ENCODE results near the gene CYP27C1.

The CYP27C1 gene

GRCh38 chr2:127208313-127208712 lies 11.8 kb downstream of the CYP27C1 start:
- peak; percentile 33 for DNase-seq (ENCODE audit: low read depth)
- H3K4me3 ChIP-seq (ENCODE audit: low read length): no peak overlapping the region
- TF ChIP-seq CTCF (conservative IDR thresholded peaks at IDR 0.05; ENCODE audit: low read length): no peak

DNA sequence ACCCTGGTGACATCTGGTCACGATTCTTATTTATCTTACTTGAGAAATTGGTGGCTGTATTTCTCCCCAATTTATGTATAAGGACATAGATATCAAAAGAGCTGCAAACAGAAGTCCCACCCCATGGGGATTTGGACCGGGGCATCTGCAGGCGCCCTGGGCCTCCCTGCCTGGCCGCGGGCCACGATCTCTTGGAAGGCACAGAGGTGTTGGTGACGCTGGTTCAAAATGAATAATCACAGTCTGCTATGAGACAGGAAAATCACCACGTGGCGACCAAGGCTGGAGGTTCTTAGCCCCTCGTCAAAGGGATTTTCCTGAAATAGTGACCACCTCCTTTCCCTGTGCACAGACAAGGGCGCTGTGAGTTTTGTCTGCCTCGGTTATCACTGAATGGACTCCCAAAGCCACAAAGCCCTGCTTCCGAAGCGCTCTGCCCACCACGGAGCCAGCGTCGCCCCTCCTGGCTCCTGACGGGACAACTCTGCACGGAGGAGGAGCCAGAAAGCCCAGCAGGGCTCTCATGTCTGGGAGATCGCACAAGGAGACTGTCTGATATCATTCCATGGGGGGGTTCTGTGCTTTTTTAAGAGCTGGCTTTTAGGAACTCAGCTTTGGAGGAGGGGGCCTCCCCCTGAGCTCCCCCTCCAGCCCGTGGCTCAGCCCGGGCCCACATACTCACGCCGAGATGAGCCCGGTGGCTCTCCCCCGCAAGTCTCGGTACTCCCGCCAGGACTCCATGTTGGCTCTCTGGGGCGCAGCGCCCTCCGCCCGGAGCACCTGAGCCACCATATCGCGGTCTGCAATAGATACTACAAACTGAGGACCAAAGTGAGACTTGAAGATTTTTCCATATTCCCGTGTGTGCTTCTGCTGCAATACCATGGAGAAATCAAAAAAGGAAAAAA lies 14.6 kb downstream of the CYP27C1 start:
- DNase-seq (ENCODE audit: low read depth): no peak
- no peak overlapping the region for H3K4me3 ChIP-seq (ENCODE audit: low read length)

DNA sequence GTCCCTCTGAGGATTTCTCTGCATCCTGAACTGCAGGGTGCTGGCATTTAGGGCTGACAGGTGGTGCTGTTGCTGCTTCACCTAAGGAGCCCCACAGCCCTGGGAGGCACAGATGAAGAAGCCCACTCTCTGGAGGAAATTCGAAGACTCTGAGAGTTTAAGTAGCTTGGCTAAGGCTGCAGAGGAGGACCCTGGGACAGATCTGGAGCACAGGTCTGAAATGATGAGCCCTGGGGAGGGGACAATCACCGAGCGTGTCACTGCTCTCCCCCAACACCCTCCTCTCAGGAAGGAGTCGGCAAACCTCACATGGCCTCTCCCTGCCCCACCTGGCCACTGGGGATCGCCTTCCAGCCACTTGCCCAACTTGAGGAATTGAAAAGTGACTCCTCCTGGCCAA lies 18.6 kb downstream of the CYP27C1 start:
- DNase-seq (ENCODE audit: low read depth): no peak
- no peak overlapping the region for H3K4me3 ChIP-seq (ENCODE audit: low read length)
- TF ChIP-seq CTCF (conservative IDR thresholded peaks at IDR 0.05; ENCODE audit: low read length): no peak

More for the DNA sequence above, 14.6 kb downstream of the CYP27C1 start:
- TF ChIP-seq CTCF (conservative IDR thresholded peaks at IDR 0.05; ENCODE audit: low read length): no peak

DNA sequence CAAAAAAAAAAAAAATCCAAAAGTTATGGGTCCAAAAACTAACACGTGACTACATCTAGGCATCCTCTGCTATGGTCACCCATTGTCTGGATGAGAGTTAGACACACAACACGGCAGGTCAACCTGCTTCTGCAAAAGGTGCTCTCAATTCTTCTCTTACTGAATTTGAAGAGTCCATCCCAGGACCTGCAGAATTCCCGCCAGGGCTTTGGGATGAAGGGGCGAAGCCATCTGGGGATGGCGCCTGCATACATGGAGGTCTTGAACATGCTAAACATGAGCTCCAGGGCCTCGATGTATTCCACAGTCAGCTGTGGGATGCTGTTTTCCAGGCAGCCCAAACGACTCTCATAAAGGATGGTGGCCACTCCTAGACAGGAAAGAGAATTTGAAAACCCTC lies 19.1 kb downstream of the CYP27C1 start:
- H3K4me3 ChIP-seq (ENCODE audit: low read length): no peak overlapping the region
- no peak for DNase-seq (ENCODE audit: low read depth)
- no peak for TF ChIP-seq CTCF (conservative IDR thresholded peaks at IDR 0.05; ENCODE audit: low read length)

GRCh38 chr2:127199223-127199622 lies 20.9 kb downstream of the CYP27C1 start:
- no peak for TF ChIP-seq CTCF (conservative IDR thresholded peaks at IDR 0.05; ENCODE audit: low read length)
- no peak overlapping the region for H3K4me3 ChIP-seq (ENCODE audit: low read length)
- no peak for DNase-seq (ENCODE audit: low read depth)

- H3K4me3 ChIP-seq (ENCODE audit: low read length): no peak overlapping the region
- DNase-seq (ENCODE audit: low read depth): peak; percentile 54
- TF ChIP-seq CTCF (conservative IDR thresholded peaks at IDR 0.05; ENCODE audit: low read length): peak; percentile 74
Observed at GRCh38 chr2:127197475-127198385, 22.4 kb downstream of the CYP27C1 start.
